HG02642 (cell line): ENCODE data around the gene ESYT2.

Experiments used
- ATAC-seq: cut with Tn5 transposase; IDR thresholded peaks from one replicate; pipeline ENCODE4 v1.9.1; 2021; ENCODE audit warnings: mild to moderate bottlenecking; ENCODE audit not compliant: unreplicated experiment, poor library complexity

The ESYT2 gene

GRCh38 chr7:158774952-158775351 lies 54.4 kb downstream of the ESYT2 start:
- ATAC-seq, result no peak

GRCh38 chr7:158772916-158773315 lies 56.4 kb downstream of the ESYT2 start:
- ATAC-seq, result no peak

DNA sequence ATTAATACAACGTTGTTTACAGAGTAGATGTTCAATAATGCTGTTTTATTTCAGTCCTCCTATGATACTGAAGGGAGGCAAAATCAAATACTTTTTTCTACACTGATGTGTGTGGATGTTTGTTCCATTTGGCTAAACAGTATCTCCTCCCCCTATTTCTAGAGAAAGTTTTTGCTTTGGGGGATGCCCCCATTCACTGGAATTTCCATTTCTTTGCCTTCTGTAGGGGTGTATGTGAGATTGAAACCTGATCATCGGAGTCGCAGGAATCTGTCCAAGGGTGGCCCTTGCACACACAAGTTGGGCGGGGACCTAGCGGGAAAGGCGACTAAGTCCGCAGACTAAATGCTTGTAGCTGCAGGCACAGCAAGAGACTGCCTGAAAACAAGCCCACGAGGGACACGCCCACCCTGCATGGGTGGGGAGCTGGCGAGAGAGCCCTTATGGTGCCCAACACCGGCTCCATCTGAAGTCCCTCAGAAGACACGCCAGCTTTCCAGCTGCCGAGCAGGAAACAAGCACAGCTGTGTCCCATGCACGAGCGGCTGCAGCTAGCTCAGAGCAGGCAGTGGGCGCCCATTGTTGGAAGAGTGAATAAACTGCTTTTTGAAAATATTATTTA lies 58.0 kb downstream of the ESYT2 start:
- ATAC-seq, result no peak

DNA sequence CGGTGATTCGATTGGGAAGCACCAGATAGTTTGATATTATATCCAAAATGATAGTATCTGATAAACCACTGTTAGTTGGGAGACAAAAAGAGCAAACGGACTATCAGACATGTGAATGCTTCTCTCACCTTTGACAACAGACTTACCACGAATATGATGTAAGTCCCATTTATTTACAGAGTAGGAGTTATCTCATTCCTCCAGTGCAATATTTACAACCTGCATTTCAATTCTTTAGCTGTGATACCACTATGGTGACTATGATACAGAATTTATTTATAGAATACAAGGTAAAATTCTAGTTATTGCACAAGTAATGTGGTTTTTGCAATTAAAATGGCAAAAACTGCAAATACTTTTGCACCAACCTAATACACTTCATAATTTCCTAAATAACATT lies 61.6 kb downstream of the ESYT2 start:
- no peak for ATAC-seq

GRCh38 chr7:158766570-158767281 lies 62.6 kb downstream of the ESYT2 start:
- no peak for ATAC-seq

DNA sequence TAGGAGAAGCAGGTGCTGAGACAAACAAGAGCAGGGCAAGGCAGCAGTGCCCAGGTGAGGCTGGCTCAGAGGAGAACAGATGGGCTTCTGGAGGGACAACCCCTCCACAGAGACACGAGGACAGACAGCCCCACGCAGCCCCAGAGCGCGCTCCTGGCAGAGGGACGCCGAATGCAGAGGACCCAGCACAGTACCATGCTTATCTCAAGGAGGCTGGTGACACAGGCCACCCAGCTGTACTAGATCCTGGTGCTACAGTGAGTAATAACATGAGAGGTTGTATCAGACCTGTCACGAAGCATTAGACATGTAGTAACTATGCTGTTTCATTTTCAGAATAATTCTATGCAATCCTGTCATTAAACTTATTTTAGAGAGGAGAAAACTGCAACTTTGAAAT lies 64.3 kb downstream of the ESYT2 start:
- ATAC-seq, result no peak

GRCh38 chr7:158763454-158764033 lies 65.8 kb downstream of the ESYT2 start:
- no peak for ATAC-seq

GRCh38 chr7:158761945-158762344 lies 67.4 kb downstream of the ESYT2 start:
- ATAC-seq, result no peak

GRCh38 chr7:158760936-158761335 lies 68.4 kb downstream of the ESYT2 start:
- no peak for ATAC-seq

DNA sequence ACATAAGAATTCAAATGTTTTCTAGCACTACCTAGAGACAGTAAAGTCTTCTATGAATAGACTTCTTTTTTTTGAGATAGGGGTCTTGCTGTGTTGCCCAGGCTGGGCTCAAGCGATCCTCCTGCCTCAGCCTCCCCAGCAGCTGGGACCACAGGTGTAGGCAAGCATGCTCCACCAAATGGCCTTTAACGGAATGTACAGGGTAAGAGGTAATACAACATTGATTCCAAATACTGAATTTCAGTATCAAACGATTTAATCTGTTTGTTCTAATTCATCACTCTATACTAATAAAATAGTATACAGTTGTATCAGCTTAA lies 68.9 kb downstream of the ESYT2 start:
- no peak for ATAC-seq

DNA sequence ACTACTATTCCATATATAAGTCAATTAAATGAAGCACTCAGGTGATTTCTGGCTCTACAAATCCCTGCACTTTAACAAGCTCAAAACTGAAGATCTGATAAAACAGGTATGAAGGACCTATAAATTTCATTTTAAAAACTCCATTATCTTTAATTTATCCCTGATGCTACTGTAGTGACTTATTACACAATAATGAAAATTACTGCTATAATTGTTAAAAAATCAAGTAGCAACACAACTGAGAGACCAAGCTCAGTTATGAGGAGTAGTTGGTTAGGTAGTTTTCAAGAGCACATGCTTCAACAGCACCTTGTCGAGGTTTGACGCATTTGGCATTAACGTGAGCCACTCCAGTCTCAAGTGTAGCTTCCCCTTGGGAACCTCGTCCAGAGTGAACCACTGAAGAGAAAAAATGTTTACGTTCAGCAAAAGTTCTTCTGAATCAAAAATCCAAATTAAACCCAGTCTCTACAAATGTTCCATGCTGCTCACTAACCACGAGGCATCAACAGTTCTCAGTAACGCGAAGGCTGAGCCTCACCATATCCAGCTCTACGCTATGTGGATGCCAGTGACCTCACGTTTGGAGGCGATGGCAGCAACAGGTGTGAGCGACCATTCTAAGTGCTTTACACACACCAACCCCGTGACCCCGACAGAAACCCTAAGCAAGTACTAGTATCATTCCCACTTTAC lies 69.4 kb downstream of the ESYT2 start:
- no peak for ATAC-seq

DNA sequence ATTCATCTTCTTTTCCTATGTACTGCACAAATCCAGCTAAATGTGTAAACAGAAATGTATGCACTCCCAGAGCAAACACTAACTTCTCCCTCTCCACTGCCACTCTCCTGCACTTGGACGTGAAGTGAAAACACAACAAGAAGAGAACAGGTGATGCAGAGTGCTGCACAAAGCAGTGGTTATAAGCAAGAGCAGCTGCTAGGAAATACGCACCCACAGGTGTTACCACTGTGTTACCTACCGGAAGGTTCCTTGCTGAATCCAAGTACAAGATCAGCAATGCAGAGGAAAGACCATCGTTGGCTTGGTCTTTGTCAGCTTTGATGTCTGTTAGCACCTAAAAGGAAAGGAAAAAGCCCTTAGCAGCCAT lies 70.1 kb downstream of the ESYT2 start:
- ATAC-seq, result no peak

- ATAC-seq, result no peak
These were observed 70.6 kb downstream of the ESYT2 start for GRCh38 chr7:158758586-158759244.

GRCh38 chr7:158757404-158757989 lies 71.8 kb downstream of the ESYT2 start:
- ATAC-seq, result no peak

GRCh38 chr7:158754746-158755444 lies 74.4 kb downstream of the ESYT2 start:
- ATAC-seq, result no peak

- no peak for ATAC-seq
These were observed 75.4 kb downstream of the ESYT2 start for GRCh38 chr7:158753900-158754299.

DNA sequence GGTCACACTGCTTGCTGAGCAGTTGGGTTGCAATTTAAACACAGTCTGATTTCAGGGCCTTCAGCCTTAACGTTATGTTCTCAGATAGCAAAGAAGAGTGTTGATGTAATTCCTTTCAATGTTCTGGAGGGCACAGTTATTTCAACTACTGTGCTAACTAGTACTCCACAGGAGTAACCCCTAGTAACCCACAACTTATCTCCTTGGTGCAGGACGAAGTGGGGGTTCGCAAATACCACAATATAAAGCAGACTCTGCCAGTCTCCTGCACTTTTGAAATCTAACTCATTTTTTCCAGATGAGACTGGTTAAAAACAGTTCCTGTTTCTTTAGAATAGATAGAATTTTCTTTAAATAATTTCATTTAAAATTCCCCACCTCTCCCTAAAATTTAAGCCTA lies 77.6 kb downstream of the ESYT2 start:
- no peak for ATAC-seq

DNA sequence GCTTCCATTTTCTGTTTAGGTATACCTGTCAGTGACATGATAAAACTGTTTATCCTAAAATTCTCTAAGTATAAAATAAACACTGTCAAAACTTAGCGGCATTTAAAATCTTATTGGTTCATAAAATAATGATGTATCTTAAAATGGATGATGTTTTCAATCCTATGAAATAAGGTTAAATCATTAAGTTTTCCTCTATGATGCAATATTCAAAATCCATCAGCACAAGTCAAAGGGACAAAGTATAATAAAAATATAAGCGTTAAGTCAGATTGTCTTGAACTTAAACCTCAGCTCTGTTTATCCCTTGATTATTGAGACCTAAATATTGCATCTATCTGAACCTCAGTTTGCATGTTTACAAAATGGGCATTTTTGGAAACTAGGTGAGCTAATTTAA lies 78.1 kb downstream of the ESYT2 start:
- ATAC-seq, result no peak

- no peak for ATAC-seq
These were observed 78.6 kb downstream of the ESYT2 start for GRCh38 chr7:158750702-158751101.

- ATAC-seq, result no peak
These were observed 79.9 kb downstream of the ESYT2 start for GRCh38 chr7:158749396-158749795.
